ENCODE measurements around the gene TBC1D5.
A peak's percentile ranks its signal among the peaks of the same experiment; 100 is the strongest.
"Not testable (repeated sequence)": the region's sequence is repeated elsewhere in the genome, so short reads cannot be mapped to it uniquely, and the experiment has no call there.

The TBC1D5 gene

GRCh38 chr3:17742102-17742879, at the start of gene TBC1D5:
Gene TBC1D5 (minus strand): TSS chr3:17742631. CDS start chr3:17508570, 234,061 bp downstream.
- peak; percentile 58 for DNase-seq

- no peak for DNase-seq
These were observed 41.0 kb upstream of the TBC1D5 start for GRCh38 chr3:17783426-17783825.

GRCh38 chr3:17782751-17783150, 40.3 kb upstream of the TBC1D5 start:
- DNase-seq, result no peak

GRCh38 chr3:17780369-17780768, 37.9 kb upstream of the TBC1D5 start:
- DNase-seq, result not testable (repeated sequence)

GRCh38 chr3:17779304-17780250, 37.1 kb upstream of the TBC1D5 start:
- DNase-seq, result not testable (repeated sequence)

GRCh38 chr3:17777326-17777725, 34.9 kb upstream of the TBC1D5 start:
- not testable (repeated sequence) for DNase-seq

GRCh38 chr3:17775073-17775472, 32.6 kb upstream of the TBC1D5 start:
- no peak for DNase-seq

- not testable (repeated sequence) for DNase-seq
These were observed 31.9 kb upstream of the TBC1D5 start for GRCh38 chr3:17774180-17774910.

GRCh38 chr3:17772556-17772955, 30.1 kb upstream of the TBC1D5 start:
- DNase-seq, result no peak

GRCh38 chr3:17771177-17772017, 29.0 kb upstream of the TBC1D5 start:
- DNase-seq, result no peak

GRCh38 chr3:17770682-17771081, 28.3 kb upstream of the TBC1D5 start:
- DNase-seq, result no peak

- DNase-seq, result no peak
These were observed 23.5 kb upstream of the TBC1D5 start for GRCh38 chr3:17765819-17766472.

- no peak for DNase-seq
These were observed 19.1 kb upstream of the TBC1D5 start for GRCh38 chr3:17761563-17761962.

GRCh38 chr3:17759901-17760300, 17.5 kb upstream of the TBC1D5 start:
- no peak for DNase-seq

GRCh38 chr3:17755836-17756235, 13.4 kb upstream of the TBC1D5 start:
- DNase-seq, result no peak

GRCh38 chr3:17753632-17753992, 11.2 kb upstream of the TBC1D5 start:
- DNase-seq, result no peak

GRCh38 chr3:17752876-17753631, 10.6 kb upstream of the TBC1D5 start:
- DNase-seq, result no peak

- no peak for DNase-seq
These were observed 10.0 kb upstream of the TBC1D5 start for GRCh38 chr3:17752436-17752835.

GRCh38 chr3:17749705-17750293, 7.4 kb upstream of the TBC1D5 start:
- DNase-seq, result no peak

- DNase-seq, result no peak
These were observed 6.8 kb upstream of the TBC1D5 start for GRCh38 chr3:17749281-17749680.

GRCh38 chr3:17747890-17748247, 5.4 kb upstream of the TBC1D5 start:
- DNase-seq, result no peak
